NCI-H226 (cell line): ENCODE measurements around the gene NXPE1.
A peak's percentile ranks its signal among the peaks of the same experiment; 100 is the strongest.

Source experiments
- DNase-seq: peaks from one replicate; pipeline ENCODE4 v3.0.0-alpha.2; 2015

The NXPE1 gene

GRCh38 chr11:114562166-114562916, 2.7 kb upstream of the NXPE1 start:
- DNase-seq, result peak; percentile 82

GRCh38 chr11:114556135-114556534, 3.5 kb downstream of the NXPE1 start:
- no peak for DNase-seq

- no peak for DNase-seq
These were observed 6.0 kb downstream of the NXPE1 start for GRCh38 chr11:114553642-114554041.

- DNase-seq, result no peak
These were observed 8.6 kb downstream of the NXPE1 start for GRCh38 chr11:114551060-114551459.

- DNase-seq, result no peak
These were observed 34.0 kb downstream of the NXPE1 start for GRCh38 chr11:114525682-114526081.

GRCh38 chr11:114524122-114524521, 35.6 kb downstream of the NXPE1 start:
- no peak for DNase-seq

- no peak for DNase-seq
These were observed 36.9 kb downstream of the NXPE1 start for GRCh38 chr11:114522818-114523217.

GRCh38 chr11:114511538-114511937, 48.1 kb downstream of the NXPE1 start:
- DNase-seq, result no peak

- DNase-seq, result no peak
These were observed 48.6 kb downstream of the NXPE1 start for GRCh38 chr11:114511079-114511478.

GRCh38 chr11:114501901-114502300, 57.8 kb downstream of the NXPE1 start:
- DNase-seq, result no peak

GRCh38 chr11:114499756-114500155, 59.9 kb downstream of the NXPE1 start:
- no peak for DNase-seq

GRCh38 chr11:114496915-114497314, 62.8 kb downstream of the NXPE1 start:
- no peak for DNase-seq

GRCh38 chr11:114483929-114484328, 75.8 kb downstream of the NXPE1 start:
- DNase-seq, result no peak

- no peak for DNase-seq
These were observed 77.6 kb downstream of the NXPE1 start for GRCh38 chr11:114482114-114482513.

GRCh38 chr11:114479331-114479730, 80.3 kb downstream of the NXPE1 start:
- peak; percentile 5 for DNase-seq

- no peak for DNase-seq
These were observed 80.9 kb downstream of the NXPE1 start for GRCh38 chr11:114478768-114479167.

GRCh38 chr11:114478001-114478410, 81.7 kb downstream of the NXPE1 start:
- no peak for DNase-seq

- no peak for DNase-seq
These were observed 87.0 kb downstream of the NXPE1 start for GRCh38 chr11:114472661-114473060.
